ENCODE measurements around the gene SEMA3D. TPM values are rescaled to one million over a fixed set of nuclear protein-coding genes. Genes with fewer than 3 reads are reported as not detected.

SEMA3D gene
- total RNA-seq, 1 experiment from 2014 or later, result 1.4 TPM

DNA sequence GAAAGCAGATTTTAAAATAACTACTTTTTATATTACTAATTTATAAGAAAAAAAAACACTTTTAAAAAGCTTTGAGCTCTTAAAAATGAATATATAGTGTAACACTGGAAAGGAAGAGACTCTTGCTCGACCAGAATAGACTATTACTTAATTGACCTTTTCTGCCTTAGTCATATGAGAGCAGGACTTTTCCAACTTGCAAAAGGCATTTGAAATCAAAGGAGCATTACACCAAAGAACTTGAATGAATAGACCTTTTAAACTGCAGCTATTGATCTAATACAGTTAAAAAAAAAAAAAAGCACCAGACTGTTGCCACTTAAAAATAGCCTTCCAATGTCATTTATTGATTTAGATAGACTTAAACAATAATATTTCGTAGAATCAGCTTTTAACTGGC, 17.2 kb upstream of the SEMA3D start:
- Histone ChIP-seq H2AFZ (ENCODE audit: low read depth, low read length, poor library complexity, severe bottlenecking) (no peak overlapping the region), H3K4me3 (replicated peaks in 1 of 2; ENCODE audit: low read depth in 1 of 2, low read length in 2 of 2) (no peak overlapping the region), H4K20me1 (ENCODE audit: insufficient read depth) (no peaks in the 10 kb centered on the region), H3K27ac (ENCODE audit: low read depth, low read length) (no peak overlapping the region), H3K36me3 (ENCODE audit: control insufficient read depth in 1 of 2, insufficient read depth in 2 of 2, low read length in 2 of 2) (no peaks in the 10 kb centered on the region), H3K27me3 (ENCODE audit: insufficient read depth, low read length) (no peaks in the 10 kb centered on the region), H3K9me3 (ENCODE audit: control insufficient read depth in 1 of 2, insufficient read depth in 1 of 2, low read depth in 1 of 2, low read length in 2 of 2) (no peaks in the 10 kb centered on the region), H3K4me1 (ENCODE audit: control insufficient read depth in 1 of 2, insufficient read depth in 2 of 2, low read length in 2 of 2) (no peaks in the 10 kb centered on the region), H3K79me2 (ENCODE audit: insufficient read depth, low read length) (no peaks in the 10 kb centered on the region), H3K4me2 (ENCODE audit: low read length) (no peak overlapping the region), H3K9ac (ENCODE audit: low read length) (no peak overlapping the region), H3K9me2 (ENCODE audit: insufficient read depth) (no peaks in the 10 kb centered on the region)
- ChIA-PET CTCF (no interaction called here), POLR2A (no interaction called here), RAD21 (ENCODE audit: low non-redundant PET in 1 of 2, low total read pairs in 2 of 2, uncharacterized antibody in 2 of 2, unreplicated experiment in 2 of 2) (no interaction called here)
- TF ChIP-seq, protein P1, sequence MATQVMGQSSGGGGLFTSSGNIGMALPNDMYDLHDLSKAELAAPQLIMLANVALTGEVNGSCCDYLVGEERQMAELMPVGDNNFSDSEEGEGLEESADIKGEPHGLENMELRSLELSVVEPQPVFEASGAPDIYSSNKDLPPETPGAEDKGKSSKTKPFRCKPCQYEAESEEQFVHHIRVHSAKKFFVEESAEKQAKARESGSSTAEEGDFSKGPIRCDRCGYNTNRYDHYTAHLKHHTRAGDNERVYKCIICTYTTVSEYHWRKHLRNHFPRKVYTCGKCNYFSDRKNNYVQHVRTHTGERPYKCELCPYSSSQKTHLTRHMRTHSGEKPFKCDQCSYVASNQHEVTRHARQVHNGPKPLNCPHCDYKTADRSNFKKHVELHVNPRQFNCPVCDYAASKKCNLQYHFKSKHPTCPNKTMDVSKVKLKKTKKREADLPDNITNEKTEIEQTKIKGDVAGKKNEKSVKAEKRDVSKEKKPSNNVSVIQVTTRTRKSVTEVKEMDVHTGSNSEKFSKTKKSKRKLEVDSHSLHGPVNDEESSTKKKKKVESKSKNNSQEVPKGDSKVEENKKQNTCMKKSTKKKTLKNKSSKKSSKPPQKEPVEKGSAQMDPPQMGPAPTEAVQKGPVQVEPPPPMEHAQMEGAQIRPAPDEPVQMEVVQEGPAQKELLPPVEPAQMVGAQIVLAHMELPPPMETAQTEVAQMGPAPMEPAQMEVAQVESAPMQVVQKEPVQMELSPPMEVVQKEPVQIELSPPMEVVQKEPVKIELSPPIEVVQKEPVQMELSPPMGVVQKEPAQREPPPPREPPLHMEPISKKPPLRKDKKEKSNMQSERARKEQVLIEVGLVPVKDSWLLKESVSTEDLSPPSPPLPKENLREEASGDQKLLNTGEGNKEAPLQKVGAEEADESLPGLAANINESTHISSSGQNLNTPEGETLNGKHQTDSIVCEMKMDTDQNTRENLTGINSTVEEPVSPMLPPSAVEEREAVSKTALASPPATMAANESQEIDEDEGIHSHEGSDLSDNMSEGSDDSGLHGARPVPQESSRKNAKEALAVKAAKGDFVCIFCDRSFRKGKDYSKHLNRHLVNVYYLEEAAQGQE (IDR thresholded peaks at IDR 0.05; ENCODE audit: low read depth), result no peak
- TF ChIP-seq CEBPB (IDR thresholded peaks at IDR 0.05; ENCODE audit: low read depth), result no peak
- no peak for TF ChIP-seq EGR1 (IDR thresholded peaks at IDR 0.05; ENCODE audit: low read depth)
- no peak for TF ChIP-seq ELF1 (IDR thresholded peaks at IDR 0.05; ENCODE audit: borderline replicate concordance, low read depth)
- no peak for TF ChIP-seq ZFX (IDR thresholded peaks at IDR 0.05)
- TF ChIP-seq YY1 (IDR thresholded peaks at IDR 0.05; ENCODE audit: extremely low read depth, insufficient replicate concordance, low read depth, low read length), result no peak
- no peak for TF ChIP-seq SP1 (IDR thresholded peaks at IDR 0.05; ENCODE audit: low read depth)
- no peak for TF ChIP-seq FOSL1 (IDR thresholded peaks at IDR 0.05; ENCODE audit: low read depth)
- TF ChIP-seq CBX3 (IDR thresholded peaks at IDR 0.05; ENCODE audit: low read depth), result no peak
- no peak for TF ChIP-seq ZNF274 (IDR thresholded peaks at IDR 0.05; ENCODE audit: low read depth, low read length)
- TF ChIP-seq TCF7L2 (IDR thresholded peaks at IDR 0.05; ENCODE audit: borderline replicate concordance, extremely low read depth, insufficient read depth, insufficient read length), result no peak
- TF ChIP-seq SRF (IDR thresholded peaks at IDR 0.05; ENCODE audit: low read depth), result no peak
- TF ChIP-seq, protein P2, sequence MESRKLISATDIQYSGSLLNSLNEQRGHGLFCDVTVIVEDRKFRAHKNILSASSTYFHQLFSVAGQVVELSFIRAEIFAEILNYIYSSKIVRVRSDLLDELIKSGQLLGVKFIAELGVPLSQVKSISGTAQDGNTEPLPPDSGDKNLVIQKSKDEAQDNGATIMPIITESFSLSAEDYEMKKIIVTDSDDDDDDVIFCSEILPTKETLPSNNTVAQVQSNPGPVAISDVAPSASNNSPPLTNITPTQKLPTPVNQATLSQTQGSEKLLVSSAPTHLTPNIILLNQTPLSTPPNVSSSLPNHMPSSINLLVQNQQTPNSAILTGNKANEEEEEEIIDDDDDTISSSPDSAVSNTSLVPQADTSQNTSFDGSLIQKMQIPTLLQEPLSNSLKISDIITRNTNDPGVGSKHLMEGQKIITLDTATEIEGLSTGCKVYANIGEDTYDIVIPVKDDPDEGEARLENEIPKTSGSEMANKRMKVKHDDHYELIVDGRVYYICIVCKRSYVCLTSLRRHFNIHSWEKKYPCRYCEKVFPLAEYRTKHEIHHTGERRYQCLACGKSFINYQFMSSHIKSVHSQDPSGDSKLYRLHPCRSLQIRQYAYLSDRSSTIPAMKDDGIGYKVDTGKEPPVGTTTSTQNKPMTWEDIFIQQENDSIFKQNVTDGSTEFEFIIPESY (IDR thresholded peaks at IDR 0.05; ENCODE audit: extremely low read depth, insufficient replicate concordance, low read length), result no peak
- DNase-seq (ENCODE audit: low read depth, low spot score) (no peak), ATAC-seq (no peak)
- BruUV-seq (replicated peaks), result no TSS peak
- intact Hi-C loops (cut with micrococcal nuclease), result no loop called here
